Keratinocyte (primary cell): ENCODE data around the gene DNAJC27. TPM values are rescaled to one million over a fixed set of nuclear protein-coding genes. Genes with fewer than 3 reads are reported as not detected.

Experiments
- DNase-seq: peaks from one replicate; pipeline ENCODE4 v3.0.0-alpha.2; 2011; ENCODE audit warnings: low read depth, missing footprints, low spot score
- FAIRE-seq: peaks from 2 replicates; lab custom pipeline; 2011; peaks lifted over from hg19 to GRCh38; lab: Jason Lieb, UNC
- H2AFZ ChIP-seq: 2 replicates; pipeline ENCODE4 v1.6.0; 2012; ENCODE audit warnings: low read length, control low read depth, inconsistent platforms; ENCODE audit not compliant: control insufficient read depth
- H3K27ac ChIP-seq: 2 replicates; pipeline ENCODE4 v1.5.1; 2011; ENCODE audit warnings: low read length; ENCODE audit not compliant: control insufficient read depth, insufficient read depth
- H3K27me3 ChIP-seq: 3 replicates; pipeline ENCODE4 v1.6.0; 2011; ENCODE audit warnings: low read length; ENCODE audit not compliant: control insufficient read depth, insufficient read depth; ENCODE audit errors: extremely low read depth
- H3K36me3 ChIP-seq, 2 experiments: 2 replicates in 1 of 2; 3 replicates in 1 of 2; pipeline ENCODE4 v1.5.1; 2011; ENCODE audit warnings: low read length in 2 of 2, mild to moderate bottlenecking in 1 of 2; ENCODE audit not compliant: control insufficient read depth in 2 of 2, insufficient read depth in 2 of 2; ENCODE audit errors: extremely low read depth in 1 of 2
- H3K4me1 ChIP-seq: 3 replicates; pipeline ENCODE4 v1.5.1; 2011; ENCODE audit warnings: low read length; ENCODE audit not compliant: control insufficient read depth, insufficient read depth; ENCODE audit errors: extremely low read depth
- H3K4me2 ChIP-seq: 3 replicates; pipeline ENCODE4 v1.6.0; 2011; ENCODE audit warnings: low read depth, low read length; ENCODE audit not compliant: control insufficient read depth, insufficient read depth; ENCODE audit errors: extremely low read depth
- H3K4me3 ChIP-seq, 3 experiments: fragments of 200-600 bp in 1 of 3; sonication (generic) in 1 of 3; 2 replicates in 2 of 3; 3 replicates in 1 of 3; pipeline ENCODE4 v1.5.1; 2011 to 2016; ENCODE audit warnings: low read length in 3 of 3, mild to moderate bottlenecking in 3 of 3, control low read depth in 2 of 3, inconsistent platforms in 1 of 3, low read depth in 1 of 3, mixed read lengths in 1 of 3, mixed run types in 1 of 3, moderate library complexity in 1 of 3; ENCODE audit not compliant: control insufficient read depth in 2 of 3, insufficient read depth in 2 of 3; ENCODE audit errors: extremely low read depth in 1 of 3
- H3K79me2 ChIP-seq: 2 replicates; pipeline ENCODE4 v1.6.0; 2012; ENCODE audit warnings: low read length; ENCODE audit not compliant: control insufficient read depth, insufficient read depth
- H3K9ac ChIP-seq: 3 replicates; pipeline ENCODE4 v1.6.0; 2011; ENCODE audit warnings: low read length; ENCODE audit not compliant: control insufficient read depth, insufficient read depth; ENCODE audit errors: extremely low read depth
- H3K9me1 ChIP-seq: 3 replicates; pipeline ENCODE4 v1.6.0; 2011; ENCODE audit warnings: low read length; ENCODE audit not compliant: control insufficient read depth, insufficient read depth; ENCODE audit errors: extremely low read depth
- H3K9me3 ChIP-seq: 2 replicates; pipeline ENCODE4 v1.5.1; 2012; ENCODE audit warnings: low read depth, low read length; ENCODE audit not compliant: control insufficient read depth
- H4K20me1 ChIP-seq: 3 replicates; pipeline ENCODE4 v1.6.0; 2011; ENCODE audit warnings: low read length; ENCODE audit not compliant: control insufficient read depth, insufficient read depth; ENCODE audit errors: extremely low read depth
- CTCF ChIP-seq, 3 experiments: IDR thresholded peaks in 1 of 3; conservative IDR thresholded peaks in 1 of 3; optimal IDR thresholded peaks in 1 of 3; 2 replicates in 2 of 3; 3 replicates in 1 of 3; pipeline versions ENCODE3 to v1.5.1; 2011; ENCODE audit warnings: low read length in 3 of 3, mild to moderate bottlenecking in 3 of 3, moderate library complexity in 2 of 3, control low read depth in 1 of 3, inconsistent platforms in 1 of 3; ENCODE audit not compliant: insufficient read depth in 2 of 3; ENCODE audit errors: extremely low read depth in 1 of 3
- EZH2 ChIP-seq: IDR thresholded peaks from one replicate; pipeline ENCODE4 v1.6.1; 2012; ENCODE audit warnings: inconsistent platforms, mild to moderate bottlenecking, low read length, moderate library complexity
- dilution Hi-C: fragments of 300-500 bp; cut with MboI; formaldehyde crosslinking; loops from one replicate; pipeline ENCODE4 v1.7.0; 2020; ENCODE audit warnings: low sequenced_read_pairs; ENCODE audit not compliant: extremely low pct_ligation_motif_present
- polyA plus RNA-seq, 5 experiments: library from polyadenylated mRNA; depleted of rRNA in 3 of 5; stranded (reverse) in 3 of 5; stranded (forward) in 1 of 5; unstranded in 1 of 5; fragments of >200 nt; gene quantifications; 1 replicate in 1 of 5; 2 replicates in 3 of 5; 3 replicates in 1 of 5; pipeline versions ENCODE4 v1.2.1 to v1.2.3, GENCODE V29; 2011 to 2012; ENCODE audit warnings: missing spikeins in 2 of 5, low read depth in 1 of 5, low replicate concordance in 1 of 5

Gene DNAJC27
- polyA plus RNA-seq, 1 donor (not counting 4 experiments of a cell fraction or from before 2014, with no cell fraction given), result 3.4 TPM

DNA sequence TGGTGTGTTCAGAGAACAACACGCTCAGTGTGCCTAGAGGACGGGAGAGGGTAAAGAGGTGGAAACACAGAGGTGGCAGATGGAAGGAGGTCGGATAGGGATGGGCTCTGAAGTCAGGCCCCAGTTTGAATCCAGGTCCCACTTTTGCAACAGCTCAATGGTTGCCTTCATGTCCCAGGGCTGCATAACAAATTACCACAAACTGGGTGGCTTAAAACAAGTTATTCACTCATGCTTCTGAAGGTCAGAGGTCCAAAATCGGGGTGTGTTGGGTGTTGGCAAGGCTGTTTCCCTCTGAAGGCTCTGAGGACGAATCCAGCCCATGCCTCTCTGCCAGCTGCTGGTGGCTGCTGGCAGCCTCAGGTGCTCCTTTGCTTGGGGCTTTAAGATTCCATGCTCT is 39.0 kb downstream of the DNAJC27 start:
- H3K79me2 ChIP-seq, result no peaks in the 10 kb centered on the region
- H3K27ac ChIP-seq, result no peak overlapping the region
- no peak overlapping the region for H3K9ac ChIP-seq
- H3K9me1 ChIP-seq, result no peaks in the 10 kb centered on the region
- no peaks in the 10 kb centered on the region for H3K9me3 ChIP-seq
- no peak for DNase-seq
- H3K4me2 ChIP-seq, result no peak overlapping the region
- FAIRE-seq, result no peak
- H3K36me3 ChIP-seq, result no peaks in the 10 kb centered on the region
- no peaks in the 10 kb centered on the region for H4K20me1 ChIP-seq
- dilution Hi-C loops, result no loop called here
- no peak for TF ChIP-seq CTCF (optimal IDR thresholded peaks at IDR 0.05 in 1 of 3, IDR thresholded peaks at IDR 0.05 in 1 of 3, conservative IDR thresholded peaks at IDR 0.05 in 1 of 3; ENCODE audit: extremely low read depth in 1 of 3, insufficient read depth in 2 of 3, low read length in 3 of 3)
- no peak for TF ChIP-seq EZH2
- H3K4me1 ChIP-seq, result peaks cover 14% of the 10 kb centered on the region
- no peaks in the 10 kb centered on the region for H3K27me3 ChIP-seq
- H2AFZ ChIP-seq, result no peak overlapping the region
- no peak overlapping the region for H3K4me3 ChIP-seq

- H3K27me3 ChIP-seq, result no peaks in the 10 kb centered on the region
- H3K4me1 ChIP-seq, result peaks cover 26% of the 10 kb centered on the region
- H3K79me2 ChIP-seq, result no peaks in the 10 kb centered on the region
- H3K36me3 ChIP-seq, result no peaks in the 10 kb centered on the region
- H3K9me1 ChIP-seq, result no peaks in the 10 kb centered on the region
- TF ChIP-seq CTCF (optimal IDR thresholded peaks at IDR 0.05 in 1 of 3, IDR thresholded peaks at IDR 0.05 in 1 of 3, conservative IDR thresholded peaks at IDR 0.05 in 1 of 3; ENCODE audit: extremely low read depth in 1 of 3, insufficient read depth in 2 of 3, low read length in 3 of 3) (no peak), EZH2 (no peak)
- H2AFZ ChIP-seq, result peak overlapping the region; percentile 10
- dilution Hi-C loops, result no loop called here
- DNase-seq (no peak), FAIRE-seq (peak; percentile 81)
- no peak overlapping the region for H3K27ac ChIP-seq
- H3K9me3 ChIP-seq, result no peaks in the 10 kb centered on the region
- H3K9ac ChIP-seq, result no peak overlapping the region
- peak overlapping the region; percentile 36 for H3K4me2 ChIP-seq
- no peaks in the 10 kb centered on the region for H4K20me1 ChIP-seq
- no peak overlapping the region for H3K4me3 ChIP-seq
Observed at GRCh38 chr2:24930768-24931167, 41.0 kb downstream of the DNAJC27 start.
